Omental fat pad (tissue), 4 donors: ENCODE data around the gene OMG. TPM values are rescaled to one million over a fixed set of nuclear protein-coding genes. Genes with fewer than 3 reads are reported as not detected.
"Not testable (repeated sequence)": the region's sequence is repeated elsewhere in the genome, so short reads cannot be mapped to it uniquely, and the experiment has no call there.

Experiments
- ATAC-seq: fragments of 150-250 bp; one replicate; pipeline ENCODE4 v1.9.1; 2016; ENCODE audit warnings: mild to moderate bottlenecking, moderate library complexity; ENCODE audit not compliant: low FRiP score
- DNase-seq: peaks from one replicate; pipeline ENCODE4 v3.0.0-alpha.2; 2019; ENCODE audit warnings: low spot score
- CTCF ChIP-seq, 3 donors: fragments of 450-650 bp; IDR thresholded peaks; one replicate each; pipeline ENCODE4 v1.5.1; 2016 to 2017; ENCODE audit warnings: antibody characterized with exemption in 3 of 3, mild to moderate bottlenecking in 3 of 3, moderate library complexity in 2 of 3
- total RNA-seq, 4 donors: library from RNA; depleted of rRNA; stranded (reverse); fragments of >200 nt; gene quantifications; one replicate each; pipeline ENCODE4 v1.1.0, GENCODE V29; 2016

The OMG gene
- total RNA-seq, 4 donors from 2014 or later: 0.84 TPM; not detected in 2

GRCh38 chr17:31272236-31272635 lies 24.8 kb downstream of the OMG start:
- DNase-seq (no peak), ATAC-seq (no peak)
- no peak for TF ChIP-seq CTCF (IDR thresholded peaks at IDR 0.05)

- ATAC-seq (peak; percentile 64), DNase-seq (no peak)
- TF ChIP-seq CTCF (IDR thresholded peaks at IDR 0.05): no peak
These were observed 27.5 kb downstream of the OMG start for GRCh38 chr17:31269578-31269983.

GRCh38 chr17:31269036-31269577 lies 27.9 kb downstream of the OMG start:
- no peak for DNase-seq
- no peak for TF ChIP-seq CTCF (IDR thresholded peaks at IDR 0.05)
- no peak for ATAC-seq

- DNase-seq (no peak), ATAC-seq (no peak)
- TF ChIP-seq CTCF (IDR thresholded peaks at IDR 0.05): no peak
These were observed 31.0 kb downstream of the OMG start for GRCh38 chr17:31266042-31266441.

- ATAC-seq, DNase-seq: not testable (repeated sequence)
These were observed 34.1 kb downstream of the OMG start for GRCh38 chr17:31262923-31263322.

- DNase-seq (no peak), ATAC-seq (no peak)
- no peak for TF ChIP-seq CTCF (IDR thresholded peaks at IDR 0.05)
These were observed 35.4 kb downstream of the OMG start for GRCh38 chr17:31261601-31262000.

- ATAC-seq (no peak), DNase-seq (no peak)
- no peak for TF ChIP-seq CTCF (IDR thresholded peaks at IDR 0.05)
These were observed 36.9 kb downstream of the OMG start for GRCh38 chr17:31260151-31260550.

- DNase-seq (no peak), ATAC-seq (no peak)
- TF ChIP-seq CTCF (IDR thresholded peaks at IDR 0.05): no peak
These were observed 40.1 kb downstream of the OMG start for GRCh38 chr17:31256936-31257335.
